T-helper 2 cell treated with Interferon-gamma antibody and Interleukin-4, amounts not matched to agents 5 μg/mL and 100 μg/mL, for 36 hours (primary cell): ENCODE measurements around the gene CDON.

ENCODE experiments used
- DNase-seq: peaks from one replicate; pipeline ENCODE4 v3.0.0; 2021; ENCODE audit warnings: low spot score
- H3K27ac Mint-ChIP-seq: one replicate; pipeline ENCODE4 v1.8.0; 2021; ENCODE audit warnings: mild to moderate bottlenecking, mixed read lengths
- H3K27me3 Mint-ChIP-seq: one replicate; pipeline ENCODE4 v1.8.0; 2021; ENCODE audit warnings: low read depth, mixed read lengths
- H3K36me3 Mint-ChIP-seq: one replicate; pipeline ENCODE4 v1.8.0; 2021; ENCODE audit warnings: low read depth, mixed read lengths
- H3K4me1 Mint-ChIP-seq: one replicate; pipeline ENCODE4 v1.8.0; 2021; ENCODE audit warnings: low read depth, mixed read lengths
- H3K4me3 Mint-ChIP-seq: one replicate; pipeline ENCODE4 v1.8.0; 2022; ENCODE audit warnings: mild to moderate bottlenecking, moderate library complexity, mixed read lengths
- H3K9me3 Mint-ChIP-seq: one replicate; pipeline ENCODE4 v1.8.0; 2021; ENCODE audit warnings: mixed read lengths

The CDON gene

DNA sequence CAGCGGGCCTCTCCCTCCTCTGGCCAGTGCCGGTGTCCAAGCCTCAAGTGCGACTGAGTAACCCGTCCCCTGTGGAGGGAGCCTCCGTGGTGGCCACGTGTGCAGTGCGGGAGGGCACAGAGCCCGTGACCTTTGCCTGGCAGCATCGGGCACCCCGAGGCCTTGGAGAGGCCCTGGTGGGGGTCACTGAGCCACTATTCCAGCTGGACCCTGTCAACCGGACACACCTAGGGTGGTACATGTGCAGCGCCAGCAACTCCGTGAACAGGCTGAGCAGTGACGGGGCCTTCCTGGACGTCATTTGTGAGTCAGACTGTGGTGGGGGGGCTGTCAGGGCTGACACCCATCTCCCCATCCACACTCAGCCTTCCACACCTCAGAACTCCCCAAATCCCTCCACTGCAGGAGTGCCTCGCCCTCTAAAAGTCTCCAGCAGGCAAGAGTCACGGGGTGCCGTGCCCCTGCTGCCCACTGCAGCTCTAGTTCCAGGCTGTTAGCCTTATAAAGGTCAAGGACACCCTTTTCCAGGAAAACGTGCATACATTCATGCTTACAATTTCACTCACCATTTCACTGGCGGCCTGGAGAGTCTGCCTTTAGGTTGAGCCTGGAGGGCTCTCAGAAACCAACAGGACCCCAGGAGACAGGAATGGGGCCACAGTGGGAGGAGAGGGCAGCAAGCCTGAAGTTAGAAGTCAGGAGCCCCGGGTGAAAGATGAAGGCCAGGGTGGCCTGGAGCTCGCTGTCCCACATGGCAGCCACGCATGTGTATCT, 114.2 kb downstream of the CDON start:
- H3K27ac Mint-ChIP-seq, result no peak overlapping the region
- no peaks in the 10 kb centered on the region for H3K36me3 Mint-ChIP-seq
- no peaks in the 10 kb centered on the region for H3K9me3 Mint-ChIP-seq
- no peak for DNase-seq
- no peaks in the 10 kb centered on the region for H3K27me3 Mint-ChIP-seq
- H3K4me3 Mint-ChIP-seq, result no peak overlapping the region
- no peaks in the 10 kb centered on the region for H3K4me1 Mint-ChIP-seq

DNA sequence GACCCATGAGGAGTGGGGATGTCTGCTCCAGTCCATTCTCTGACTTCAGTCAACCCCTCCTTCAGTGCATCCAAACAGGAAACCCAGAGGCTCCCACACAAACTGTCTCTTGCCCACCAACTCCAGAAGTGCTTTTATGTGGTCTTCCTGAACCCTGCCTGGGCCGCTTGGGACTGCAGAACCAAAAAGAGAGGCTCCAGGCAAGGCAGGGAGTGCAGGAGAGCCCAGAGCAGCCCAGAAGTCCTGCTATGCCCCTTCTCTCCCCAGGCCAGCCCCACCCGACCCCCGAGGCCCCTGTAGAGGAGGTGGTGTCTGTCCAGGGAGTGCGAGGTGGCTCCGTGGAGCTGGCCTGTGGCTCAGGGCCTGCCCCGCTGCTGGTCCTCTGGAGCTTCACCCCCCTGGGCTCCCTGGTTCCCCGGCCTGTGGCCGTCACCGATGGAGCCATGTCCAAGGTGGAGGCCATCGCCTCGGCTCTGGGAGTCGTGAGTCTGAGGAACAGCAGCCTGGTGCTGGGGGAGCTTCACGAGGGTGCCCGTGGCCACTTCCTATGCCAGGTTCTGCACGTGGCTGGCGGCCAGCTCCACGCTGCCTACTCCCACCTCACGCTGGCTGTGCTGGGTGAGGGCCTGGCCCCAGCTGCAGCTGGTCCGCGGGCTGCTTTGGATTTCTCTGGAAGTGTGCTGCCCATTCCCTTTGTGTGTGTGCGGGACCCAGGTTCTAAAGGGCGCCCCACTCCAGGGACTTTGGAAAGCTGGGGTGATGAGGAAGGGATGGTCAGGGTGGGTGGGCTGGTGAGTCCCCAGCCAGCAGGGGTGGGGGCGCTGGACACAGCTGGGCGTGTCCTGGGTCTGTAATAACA, 115.0 kb downstream of the CDON start:
- Mint-ChIP-seq H3K4me1 (no peaks in the 10 kb centered on the region), H3K9me3 (no peaks in the 10 kb centered on the region), H3K27ac (no peak overlapping the region), H3K36me3 (no peaks in the 10 kb centered on the region), H3K4me3 (no peak overlapping the region), H3K27me3 (no peaks in the 10 kb centered on the region)
- no peak for DNase-seq

DNA sequence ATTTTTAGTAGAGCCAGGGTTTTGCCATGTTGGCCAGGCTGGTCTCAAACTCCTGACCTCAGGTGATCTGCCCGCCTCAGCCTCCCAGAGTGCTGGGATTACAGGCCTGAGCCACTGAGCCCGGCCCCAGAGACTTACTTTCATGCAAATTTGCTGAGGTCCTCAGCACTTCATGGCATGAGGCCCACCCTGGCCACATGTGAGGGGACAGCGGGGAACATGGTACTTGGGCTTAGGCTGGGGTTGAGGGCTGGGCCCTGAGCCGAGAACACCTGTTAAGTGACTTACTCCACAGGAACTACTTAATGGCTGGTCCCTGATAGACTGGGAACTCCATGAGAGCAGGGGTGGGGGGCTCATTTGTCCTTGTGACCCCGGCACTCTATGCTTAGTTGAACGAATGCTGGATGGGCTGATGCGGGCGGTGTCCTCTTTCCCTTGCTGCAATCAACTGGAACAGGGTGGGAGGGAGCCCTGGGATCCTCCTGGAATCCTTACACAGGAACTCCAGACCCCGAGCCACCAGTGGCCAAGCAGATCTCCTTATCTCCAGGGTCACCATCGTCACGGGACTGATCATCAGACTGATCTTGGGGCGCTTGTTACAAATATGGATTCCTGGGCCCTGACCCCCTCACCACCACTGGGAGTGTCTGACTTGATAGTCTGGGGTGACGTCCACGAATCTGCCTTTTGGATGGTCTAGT, 115.8 kb downstream of the CDON start:
- Mint-ChIP-seq H3K27ac (no peak overlapping the region), H3K27me3 (no peaks in the 10 kb centered on the region), H3K4me3 (no peak overlapping the region), H3K9me3 (no peaks in the 10 kb centered on the region), H3K4me1 (peaks cover 4% of the 10 kb centered on the region), H3K36me3 (no peaks in the 10 kb centered on the region)
- no peak for DNase-seq

- Mint-ChIP-seq H3K4me1 (peaks cover 4% of the 10 kb centered on the region), H3K27ac (no peak within 1 kb of the TSS), H3K36me3 (no peaks in the 10 kb centered on the region), H3K9me3 (no peaks in the 10 kb centered on the region), H3K27me3 (no peaks in the 10 kb centered on the region), H3K4me3 (no peak within 1 kb of the TSS)
- no peak for DNase-seq
Observed at GRCh38 chr11:125945797-125946520, 116.7 kb downstream of the CDON start, which contains the start of gene VSIG10L2. TSS of gene VSIG10L2 (plus strand) at chr11:125946044. CDS start at chr11:125946056, 12 bp downstream.

- H3K36me3 Mint-ChIP-seq, result no peaks in the 10 kb centered on the region
- peaks cover 4% of the 10 kb centered on the region for H3K4me1 Mint-ChIP-seq
- no peak overlapping the region for H3K4me3 Mint-ChIP-seq
- H3K9me3 Mint-ChIP-seq, result no peaks in the 10 kb centered on the region
- DNase-seq, result no peak
- H3K27me3 Mint-ChIP-seq, result no peaks in the 10 kb centered on the region
- no peak overlapping the region for H3K27ac Mint-ChIP-seq
Observed at GRCh38 chr11:125945011-125945796, 117.5 kb downstream of the CDON start.

GRCh38 chr11:125944350-125945010, 118.2 kb downstream of the CDON start:
- H3K4me3 Mint-ChIP-seq, result no peak overlapping the region
- no peak for DNase-seq
- no peak overlapping the region for H3K27ac Mint-ChIP-seq
- no peaks in the 10 kb centered on the region for H3K36me3 Mint-ChIP-seq
- H3K9me3 Mint-ChIP-seq, result no peaks in the 10 kb centered on the region
- H3K4me1 Mint-ChIP-seq, result peaks cover 4% of the 10 kb centered on the region
- no peaks in the 10 kb centered on the region for H3K27me3 Mint-ChIP-seq

- Mint-ChIP-seq H3K27ac (no peak overlapping the region), H3K27me3 (no peaks in the 10 kb centered on the region), H3K9me3 (no peaks in the 10 kb centered on the region), H3K4me3 (no peak overlapping the region), H3K4me1 (peaks cover 4% of the 10 kb centered on the region), H3K36me3 (no peaks in the 10 kb centered on the region)
- DNase-seq, result no peak
Observed at GRCh38 chr11:125943661-125944349, 118.9 kb downstream of the CDON start.

- Mint-ChIP-seq H3K4me1 (peaks cover 9% of the 10 kb centered on the region), H3K27ac (no peak overlapping the region), H3K36me3 (no peaks in the 10 kb centered on the region), H3K27me3 (no peaks in the 10 kb centered on the region), H3K4me3 (no peak overlapping the region), H3K9me3 (no peaks in the 10 kb centered on the region)
- DNase-seq, result no peak
Observed at GRCh38 chr11:125942771-125943428, 119.8 kb downstream of the CDON start.

GRCh38 chr11:125941619-125942611, 120.8 kb downstream of the CDON start:
- no peaks in the 10 kb centered on the region for H3K36me3 Mint-ChIP-seq
- no peaks in the 10 kb centered on the region for H3K9me3 Mint-ChIP-seq
- no peak overlapping the region for H3K4me3 Mint-ChIP-seq
- peak; percentile 14 for DNase-seq
- peaks cover 9% of the 10 kb centered on the region for H3K4me1 Mint-ChIP-seq
- H3K27me3 Mint-ChIP-seq, result no peaks in the 10 kb centered on the region
- H3K27ac Mint-ChIP-seq, result no peak overlapping the region

DNA sequence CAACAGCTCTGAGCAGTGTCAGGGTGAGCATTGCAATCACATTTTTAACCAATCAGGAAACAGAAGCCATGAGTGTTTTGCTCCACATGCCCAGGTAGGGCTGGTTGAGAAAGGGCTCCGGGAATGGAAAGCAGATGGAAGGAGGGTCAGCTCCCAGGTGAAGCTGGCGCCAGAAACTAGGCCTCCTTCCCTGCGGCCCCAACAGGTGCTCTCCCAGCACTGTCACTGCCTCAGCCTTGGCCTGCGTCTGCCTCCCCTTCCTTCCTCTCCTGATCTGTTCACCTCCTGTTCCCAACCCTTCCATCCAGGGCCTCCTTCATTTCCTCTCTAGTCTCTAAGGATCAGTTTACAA, 121.4 kb downstream of the CDON start:
- Mint-ChIP-seq H3K27me3 (no peaks in the 10 kb centered on the region), H3K4me1 (peaks cover 9% of the 10 kb centered on the region), H3K9me3 (no peaks in the 10 kb centered on the region), H3K4me3 (no peak overlapping the region), H3K27ac (no peak overlapping the region), H3K36me3 (no peaks in the 10 kb centered on the region)
- no peak for DNase-seq

GRCh38 chr11:125940145-125940544, 122.5 kb downstream of the CDON start:
- H3K4me1 Mint-ChIP-seq, result peaks cover 9% of the 10 kb centered on the region
- no peak overlapping the region for H3K4me3 Mint-ChIP-seq
- no peaks in the 10 kb centered on the region for H3K36me3 Mint-ChIP-seq
- H3K27ac Mint-ChIP-seq, result no peak overlapping the region
- DNase-seq, result no peak
- H3K27me3 Mint-ChIP-seq, result no peaks in the 10 kb centered on the region
- H3K9me3 Mint-ChIP-seq, result no peaks in the 10 kb centered on the region
